Coronary artery (tissue), 2 donors: ENCODE results near the gene CTNNA3.

ENCODE experiments used
- DNase-seq: peaks from one replicate; pipeline ENCODE4 v3.0.0-alpha.2; 2017; ENCODE audit warnings: low spot score
- H3K27ac ChIP-seq, 2 donors: fragments of 200-600 bp; sonication (generic); one replicate each; pipeline ENCODE4 v1.5.1; 2016 to 2019
- H3K4me3 ChIP-seq: fragments of 200-600 bp; sonication (generic); 2 replicates; pipeline ENCODE4 v1.5.1; 2016; ENCODE audit warnings: mild to moderate bottlenecking, moderate library complexity
- TF ChIP-seq, protein P1 (sequence below): fragments of 200-600 bp; sonication (generic); IDR thresholded peaks from one replicate; pipeline ENCODE4 v1.5.1; 2019; ENCODE audit warnings: antibody characterized with exemption

The CTNNA3 gene

GRCh38 chr10:66552331-66552730 lies 1143.7 kb downstream of the CTNNA3 start:
- TF ChIP-seq, protein P1, sequence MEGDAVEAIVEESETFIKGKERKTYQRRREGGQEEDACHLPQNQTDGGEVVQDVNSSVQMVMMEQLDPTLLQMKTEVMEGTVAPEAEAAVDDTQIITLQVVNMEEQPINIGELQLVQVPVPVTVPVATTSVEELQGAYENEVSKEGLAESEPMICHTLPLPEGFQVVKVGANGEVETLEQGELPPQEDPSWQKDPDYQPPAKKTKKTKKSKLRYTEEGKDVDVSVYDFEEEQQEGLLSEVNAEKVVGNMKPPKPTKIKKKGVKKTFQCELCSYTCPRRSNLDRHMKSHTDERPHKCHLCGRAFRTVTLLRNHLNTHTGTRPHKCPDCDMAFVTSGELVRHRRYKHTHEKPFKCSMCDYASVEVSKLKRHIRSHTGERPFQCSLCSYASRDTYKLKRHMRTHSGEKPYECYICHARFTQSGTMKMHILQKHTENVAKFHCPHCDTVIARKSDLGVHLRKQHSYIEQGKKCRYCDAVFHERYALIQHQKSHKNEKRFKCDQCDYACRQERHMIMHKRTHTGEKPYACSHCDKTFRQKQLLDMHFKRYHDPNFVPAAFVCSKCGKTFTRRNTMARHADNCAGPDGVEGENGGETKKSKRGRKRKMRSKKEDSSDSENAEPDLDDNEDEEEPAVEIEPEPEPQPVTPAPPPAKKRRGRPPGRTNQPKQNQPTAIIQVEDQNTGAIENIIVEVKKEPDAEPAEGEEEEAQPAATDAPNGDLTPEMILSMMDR, result no peak
- DNase-seq, result no peak
- no peak overlapping the region for H3K27ac ChIP-seq
- H3K4me3 ChIP-seq, result no peak overlapping the region

- H3K27ac ChIP-seq, result no peak overlapping the region
- H3K4me3 ChIP-seq, result no peak overlapping the region
- no peak for DNase-seq
- TF ChIP-seq, protein P1, result no peak
Observed at GRCh38 chr10:66550351-66550750, 1145.6 kb downstream of the CTNNA3 start.

DNA sequence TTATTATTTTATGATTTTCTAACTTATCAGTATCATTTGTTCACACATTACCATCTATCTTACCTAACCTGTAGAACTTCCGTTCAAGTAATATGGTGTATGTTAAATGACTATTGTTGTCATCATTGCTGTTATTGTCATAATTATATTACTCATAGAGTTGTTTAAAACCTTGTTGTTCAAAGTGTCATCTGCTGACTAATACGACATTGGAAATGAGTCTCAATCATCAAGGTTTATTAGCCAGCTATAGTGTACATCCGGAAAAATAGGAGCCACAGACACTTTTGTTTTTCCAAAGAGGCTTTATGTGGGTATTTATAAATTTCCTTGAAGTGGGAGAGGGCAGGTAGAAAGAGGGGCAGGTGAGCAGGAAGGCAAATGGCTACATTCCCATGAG lies 1157.1 kb downstream of the CTNNA3 start:
- DNase-seq, result no peak
- H3K4me3 ChIP-seq, result no peak overlapping the region
- no peak overlapping the region for H3K27ac ChIP-seq
- TF ChIP-seq, protein P1, result no peak

GRCh38 chr10:66538371-66538770 lies 1157.6 kb downstream of the CTNNA3 start:
- no peak for DNase-seq
- no peak overlapping the region for H3K27ac ChIP-seq
- H3K4me3 ChIP-seq, result no peak overlapping the region
- TF ChIP-seq, protein P1, result no peak

GRCh38 chr10:66537186-66537585 lies 1158.8 kb downstream of the CTNNA3 start:
- no peak overlapping the region for H3K27ac ChIP-seq
- no peak overlapping the region for H3K4me3 ChIP-seq
- TF ChIP-seq, protein P1, result no peak
- no peak for DNase-seq

DNA sequence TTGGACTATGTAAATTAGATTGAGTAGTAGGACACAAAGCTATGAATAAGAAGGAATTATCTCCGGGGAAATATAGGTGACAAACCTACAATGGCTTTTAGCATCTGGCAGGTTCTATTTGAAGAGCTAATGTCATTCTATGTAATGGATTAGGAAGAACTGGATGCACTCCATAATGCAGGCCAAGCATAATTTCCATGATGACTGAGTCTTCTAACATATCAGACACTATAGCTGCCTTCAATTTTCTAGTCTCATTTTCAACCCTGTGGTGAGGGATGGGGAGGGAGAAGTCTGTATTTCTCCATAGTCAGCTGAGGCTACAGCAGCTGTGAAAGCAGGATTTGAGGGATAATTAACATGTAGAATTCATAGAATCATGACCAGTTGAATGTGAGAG lies 1160.6 kb downstream of the CTNNA3 start:
- no peak for DNase-seq
- TF ChIP-seq, protein P1, result no peak
- Histone ChIP-seq H3K27ac (no peak overlapping the region), H3K4me3 (no peak overlapping the region)

GRCh38 chr10:66534866-66535265 lies 1161.1 kb downstream of the CTNNA3 start:
- Histone ChIP-seq H3K4me3 (no peak overlapping the region), H3K27ac (no peak overlapping the region)
- TF ChIP-seq, protein P1, result no peak
- DNase-seq, result no peak
